HG02642 (cell line): Measurements from ENCODE around the gene TIMM21.
A peak's percentile ranks its signal among the peaks of the same experiment; 100 is the strongest.

Experiments
- ATAC-seq: cut with Tn5 transposase; IDR thresholded peaks from one replicate; pipeline ENCODE4 v1.9.1; 2021; ENCODE audit warnings: mild to moderate bottlenecking; ENCODE audit not compliant: unreplicated experiment, poor library complexity

TIMM21 gene

DNA sequence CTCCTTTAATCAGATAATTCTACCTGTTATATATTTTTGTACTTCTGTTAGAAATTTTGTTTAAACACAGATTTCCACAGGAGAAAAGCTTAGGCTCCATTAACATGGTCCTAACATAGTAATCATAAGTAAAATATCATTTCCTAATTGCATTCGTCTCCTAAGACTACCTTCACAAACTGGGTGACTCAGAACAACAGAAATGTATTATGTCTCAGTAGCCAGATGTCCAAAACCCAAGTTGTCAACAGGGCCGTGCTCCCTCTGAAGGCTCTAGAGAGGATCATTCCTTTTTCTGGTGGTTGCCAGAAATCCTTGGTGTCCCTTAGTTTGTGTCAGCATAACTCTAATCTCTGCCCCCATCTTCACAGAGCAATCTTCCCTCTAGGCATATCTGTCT lies 6.1 kb upstream of the TIMM21 start:
- ATAC-seq: no peak

DNA sequence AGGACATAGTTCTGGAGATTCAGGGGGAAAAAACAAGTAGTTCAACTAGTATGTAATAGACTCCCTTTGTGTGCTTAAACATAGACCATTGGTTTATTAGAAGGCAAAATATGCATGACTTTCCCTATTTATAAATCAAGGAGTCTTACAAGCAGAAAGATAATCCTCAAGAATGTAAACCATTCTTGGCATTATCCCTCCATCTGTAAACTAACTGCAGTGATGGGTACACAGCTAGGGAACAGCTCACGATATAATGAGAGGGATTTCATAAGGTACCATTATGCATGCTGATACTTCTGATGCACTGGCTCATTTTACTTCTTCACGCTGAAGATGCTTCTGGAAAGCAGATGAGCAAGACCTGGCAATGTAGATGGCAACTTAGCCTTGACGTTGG lies 1.6 kb upstream of the TIMM21 start:
- ATAC-seq: no peak

DNA sequence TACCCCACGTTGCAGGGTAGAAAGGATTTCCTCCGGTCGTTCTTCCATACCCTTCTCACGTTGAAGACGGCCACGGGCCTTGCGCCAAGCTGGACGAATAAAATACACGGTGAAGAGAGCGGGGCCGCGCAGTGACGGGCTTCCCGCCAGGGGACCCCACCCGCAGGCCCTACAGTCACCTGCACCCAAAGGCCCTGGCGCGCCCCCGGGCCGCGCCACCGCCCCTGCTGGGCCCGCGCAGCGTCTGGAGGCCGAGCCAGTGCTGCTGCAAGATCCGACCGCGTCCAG lies 888 bp upstream of the TIMM21 start:
- ATAC-seq: no peak

DNA sequence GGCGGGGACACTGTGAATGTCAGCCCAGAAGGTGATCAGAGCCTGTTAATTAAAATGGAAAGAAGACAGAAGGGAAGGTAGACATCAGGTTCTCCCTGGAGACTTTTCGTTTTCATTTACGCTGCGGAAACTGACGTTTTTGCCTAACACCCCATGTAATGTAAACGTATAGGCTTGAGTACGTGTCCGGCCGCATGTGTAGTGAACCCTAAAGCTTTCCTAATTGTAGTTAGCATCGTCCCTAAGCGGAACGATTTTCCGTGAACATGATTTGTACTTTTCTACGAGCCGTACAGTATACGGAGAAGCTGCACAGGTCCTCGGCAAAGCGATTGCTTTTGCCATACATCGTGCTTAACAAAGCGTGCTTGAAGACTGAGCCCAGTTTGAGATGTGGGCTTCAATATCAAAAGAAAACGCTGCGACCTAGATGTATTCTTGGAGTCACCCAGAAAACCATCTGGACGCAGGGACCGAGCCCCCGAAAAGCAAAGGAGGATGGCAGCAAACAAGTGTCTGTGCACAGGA lies 284 bp downstream of the TIMM21 start:
- ATAC-seq: peak; percentile 7

DNA sequence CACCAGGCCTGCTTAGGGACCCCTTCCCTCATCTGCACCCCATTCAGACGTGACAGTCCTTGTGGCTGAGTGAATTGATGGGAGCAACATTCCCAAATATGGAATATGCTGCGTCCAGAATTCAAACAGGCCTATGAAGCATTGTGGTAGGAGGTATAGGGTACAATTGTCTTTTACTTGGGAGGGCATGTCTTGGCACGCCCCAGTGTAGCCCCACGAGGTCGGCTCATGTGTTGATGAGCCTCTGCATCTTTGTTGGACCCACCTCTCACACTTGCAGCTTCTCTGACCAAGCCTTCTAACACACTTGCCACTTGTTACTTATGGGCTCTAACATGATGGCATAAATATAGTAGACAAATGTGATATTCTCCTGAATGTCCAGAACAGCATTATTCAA lies 1.6 kb downstream of the TIMM21 start:
- ATAC-seq: no peak

- no peak for ATAC-seq
These were observed 3.9 kb downstream of the TIMM21 start for GRCh38 chr18:74152270-74152669.

DNA sequence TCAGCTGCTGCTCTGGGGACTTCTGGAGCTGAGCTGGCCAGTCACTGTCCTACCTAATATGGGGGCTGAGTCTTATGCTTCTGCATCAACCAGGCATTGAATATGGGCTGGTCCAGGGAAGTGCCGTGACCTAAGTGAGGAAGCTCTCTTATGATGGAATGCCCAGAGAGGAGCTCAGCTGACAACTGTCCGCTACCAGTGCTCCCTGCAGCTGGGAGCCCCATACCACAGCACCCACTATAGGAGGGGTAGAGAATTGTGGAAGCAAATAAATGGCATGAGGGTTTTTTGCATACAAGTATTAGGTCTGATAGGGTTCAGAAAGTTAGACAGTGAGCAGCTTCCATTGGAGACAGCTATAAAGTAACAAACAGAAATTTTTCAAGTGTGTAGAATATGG lies 4.5 kb downstream of the TIMM21 start:
- no peak for ATAC-seq

GRCh38 chr18:74153377-74153776 lies 5.1 kb downstream of the TIMM21 start:
- no peak for ATAC-seq

DNA sequence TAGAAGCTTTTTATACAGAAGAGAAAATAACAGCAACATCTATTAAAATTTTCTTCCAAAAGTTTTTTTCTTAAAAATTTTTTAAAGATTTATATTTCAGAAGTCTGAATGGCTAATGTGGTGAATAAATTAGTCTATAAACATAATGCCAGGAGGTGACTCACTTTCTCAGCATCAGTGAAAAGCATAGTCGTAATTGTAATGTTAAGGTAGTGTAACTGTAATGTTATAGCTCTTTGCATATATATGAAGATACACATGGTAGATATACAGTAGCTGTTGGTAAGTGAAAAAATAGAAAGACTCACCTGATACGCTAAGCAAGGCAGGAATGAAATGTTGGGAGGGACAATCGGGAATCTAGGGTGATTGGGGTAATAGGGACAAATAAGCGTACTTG lies 5.5 kb downstream of the TIMM21 start:
- ATAC-seq: no peak

DNA sequence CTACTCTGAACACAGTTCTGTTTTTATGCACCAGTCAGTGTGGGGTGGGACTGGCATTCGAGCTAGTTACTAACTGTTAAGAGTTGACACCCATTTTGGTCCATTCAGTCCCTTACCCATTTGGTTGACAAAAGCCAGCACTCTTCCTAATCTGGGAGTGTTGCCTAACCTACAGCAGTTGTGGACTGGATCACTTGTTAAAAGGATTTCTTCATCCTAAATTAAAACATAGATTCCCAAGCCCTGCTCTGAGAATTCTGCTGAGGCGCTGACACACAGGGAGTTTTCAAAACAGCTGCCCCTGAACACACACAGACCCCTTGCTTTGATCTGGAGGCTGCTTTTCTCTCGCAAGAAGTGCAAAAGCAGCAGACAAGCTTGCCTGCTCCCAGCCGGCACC lies 6.4 kb downstream of the TIMM21 start:
- ATAC-seq: no peak

DNA sequence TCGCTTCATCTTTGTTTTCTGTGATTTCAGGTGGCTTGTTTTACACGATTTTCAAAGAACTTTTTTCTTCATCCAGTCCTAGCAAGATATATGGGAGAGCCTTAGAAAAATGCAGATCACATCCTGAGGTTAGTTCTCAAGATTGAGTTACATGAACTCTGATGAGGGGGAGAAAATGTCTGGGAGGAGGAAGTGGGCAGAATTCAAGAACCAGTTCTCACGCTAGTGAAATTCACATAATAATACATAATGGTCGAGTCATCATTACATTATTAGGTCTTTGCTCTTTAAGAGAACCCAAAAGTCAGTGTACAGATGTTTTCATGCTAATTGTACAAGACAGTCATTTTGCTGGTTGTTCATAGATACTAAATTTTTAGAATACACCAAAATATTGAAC lies 7.0 kb downstream of the TIMM21 start:
- ATAC-seq: no peak

GRCh38 chr18:74163019-74163660 lies 14.8 kb downstream of the TIMM21 start:
- ATAC-seq: peak; percentile 73

DNA sequence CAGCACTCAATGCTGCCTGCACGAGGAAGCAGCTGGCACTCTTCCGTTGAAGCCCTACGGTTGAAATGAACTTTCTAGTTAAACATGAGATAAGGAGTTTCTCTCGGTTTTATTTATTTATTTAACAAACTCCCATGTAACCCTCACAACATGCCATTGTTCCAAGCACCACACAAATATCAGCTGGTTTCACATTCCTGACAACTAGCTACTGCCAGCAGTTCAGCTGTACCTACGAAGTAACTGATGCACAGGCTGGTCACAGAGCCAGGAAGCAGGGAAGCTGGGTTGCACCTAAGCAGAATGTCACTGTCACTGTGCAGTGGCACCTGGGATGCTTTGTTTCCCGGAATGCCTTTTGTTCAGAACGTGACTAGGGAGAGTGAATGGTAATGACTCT lies 18.1 kb downstream of the TIMM21 start:
- ATAC-seq: no peak

GRCh38 chr18:74171910-74172606 lies 23.7 kb downstream of the TIMM21 start:
- ATAC-seq: peak; percentile 84

DNA sequence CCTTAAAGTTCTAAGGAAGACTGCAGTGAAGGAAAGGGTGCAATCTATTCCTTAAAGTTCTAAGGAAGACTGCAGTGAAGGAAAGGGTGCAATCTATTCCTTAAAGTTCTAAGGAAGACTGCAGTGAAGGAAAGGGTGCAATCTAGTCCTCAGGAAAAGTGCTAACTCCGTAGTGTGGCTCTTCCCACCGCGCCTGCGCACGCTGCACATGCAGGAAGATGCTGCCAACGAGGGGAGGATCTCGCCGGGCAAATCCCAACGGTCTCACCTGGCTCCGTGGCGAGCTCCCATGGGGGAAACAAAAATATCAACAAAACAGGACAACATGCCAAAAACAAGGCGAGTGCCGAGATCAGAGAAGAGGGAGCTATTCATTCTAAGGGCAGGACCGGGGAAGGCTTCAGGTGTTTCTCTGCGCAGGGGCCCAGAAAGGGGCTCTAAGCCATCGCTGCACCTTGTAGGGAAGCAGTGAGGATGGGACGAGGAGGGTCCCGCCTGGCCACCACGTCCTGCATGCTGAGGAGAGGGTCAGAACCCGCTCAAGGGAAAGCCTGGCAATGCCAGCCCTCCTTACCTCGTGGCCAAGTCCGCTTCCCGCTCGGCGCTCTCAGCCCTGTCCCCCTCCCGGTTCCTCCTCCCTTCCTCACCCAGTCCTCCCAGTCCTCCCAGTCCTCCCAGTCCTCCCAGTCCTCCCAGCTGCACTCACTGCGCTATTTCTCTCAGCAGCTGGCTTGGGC lies 24.5 kb downstream of the TIMM21 start:
- ATAC-seq: no peak

GRCh38 chr18:74173434-74173750 lies 25.1 kb downstream of the TIMM21 start:
- ATAC-seq: no peak

GRCh38 chr18:74175658-74176057 lies 27.3 kb downstream of the TIMM21 start:
- no peak for ATAC-seq

DNA sequence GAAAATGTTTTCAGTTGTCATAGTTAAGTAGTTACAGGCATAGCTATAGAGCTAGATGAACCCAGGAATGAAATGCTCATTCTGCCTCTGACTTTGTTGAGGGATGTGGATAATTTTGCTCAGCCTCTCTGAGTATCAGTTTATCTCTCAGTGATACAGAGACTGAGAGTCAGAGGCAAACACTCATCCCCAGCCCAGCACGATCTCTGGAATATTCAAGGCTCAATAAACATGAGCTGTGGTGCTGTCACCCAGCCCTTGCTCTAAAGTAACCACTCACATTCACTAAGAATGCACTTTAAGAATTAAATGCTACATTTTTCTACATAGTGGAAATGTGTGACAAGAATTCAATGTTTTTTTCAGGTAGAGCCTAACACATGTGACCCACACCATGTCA lies 30.6 kb downstream of the TIMM21 start:
- no peak for ATAC-seq

DNA sequence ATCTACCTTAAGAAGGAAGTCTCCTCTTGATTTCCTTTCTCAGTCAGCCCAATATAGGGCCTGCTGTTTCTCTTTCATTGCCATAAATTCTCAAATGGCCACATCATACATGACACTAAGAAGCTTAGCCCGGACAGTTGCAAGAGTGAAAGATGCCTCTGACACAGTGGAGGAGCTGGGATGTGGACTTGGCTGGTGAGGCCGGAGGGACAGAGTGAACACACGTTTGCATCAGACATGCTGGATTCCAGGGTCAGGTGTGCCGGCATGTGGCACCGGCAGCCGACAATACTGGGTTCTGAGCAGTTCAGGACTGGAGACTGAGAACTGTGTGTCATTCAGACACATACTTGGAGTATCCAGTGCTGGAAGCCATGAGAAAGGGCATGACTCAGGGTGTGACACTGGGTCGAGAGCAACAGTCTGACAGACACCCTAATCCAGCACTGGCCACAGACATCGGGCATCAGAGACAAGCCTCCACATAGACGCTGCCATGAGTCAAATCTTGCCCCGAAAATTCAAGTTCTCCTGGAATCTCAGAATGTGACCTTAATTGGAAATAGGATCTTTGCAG lies 31.4 kb downstream of the TIMM21 start:
- ATAC-seq: no peak

GRCh38 chr18:74182335-74182734 lies 34.0 kb downstream of the TIMM21 start:
- no peak for ATAC-seq

DNA sequence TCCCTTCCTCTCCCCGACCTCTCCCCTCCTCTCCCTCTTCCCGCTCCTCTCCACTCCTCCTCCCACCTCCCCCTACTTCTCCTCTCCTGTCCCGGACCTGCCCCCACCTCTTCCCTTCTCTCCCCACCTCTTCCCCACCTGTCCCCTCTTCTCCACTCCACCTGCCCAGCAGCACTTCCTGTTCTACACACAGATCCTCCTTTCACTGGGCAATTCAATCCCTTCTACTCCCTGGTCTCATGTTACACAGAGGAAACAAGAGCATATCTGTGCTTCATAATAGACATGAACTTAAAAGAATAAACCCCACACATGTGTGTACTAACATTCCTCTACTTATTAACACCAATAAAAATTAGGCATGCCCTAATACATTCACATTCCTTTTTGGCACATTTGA lies 34.8 kb downstream of the TIMM21 start:
- ATAC-seq: no peak
